GM10248 (cell line): ENCODE results near the gene ACACA.

Experiments used
- CTCF ChIA-PET: fragments of 300-600 bp; sonication (Branson Sonifier 250); formaldehyde crosslinking; extraction: SDS; loops from one replicate; lab custom pipeline; 2021; ENCODE audit warnings: antibody characterized with exemption; lab: Yijun Ruan, JAX
- POLR2A ChIA-PET: fragments of 350-650 bp; sonication (Branson Sonifier 250); formaldehyde crosslinking; extraction: SDS; loops from one replicate; lab custom pipeline; 2020; ENCODE audit warnings: antibody characterized with exemption; lab: Yijun Ruan, JAX
- DNase-seq: peaks from one replicate; pipeline ENCODE4 v3.0.0; 2012; ENCODE audit errors: extremely low spot score
- TF ChIP-seq, protein P1 (sequence below): IDR thresholded peaks from 2 replicates; pipeline ENCODE4 v1.5.1; 2012; ENCODE audit warnings: mild to moderate bottlenecking, low read depth; ENCODE audit errors: extremely low read depth, missing control alignments, control extremely low read depth

Gene ACACA

GRCh38 chr17:37092701-37093100, 313.9 kb downstream of the ACACA start:
- ChIA-PET POLR2A (no interaction called here), CTCF (no interaction called here)
- no peak for DNase-seq
- TF ChIP-seq, protein P1, sequence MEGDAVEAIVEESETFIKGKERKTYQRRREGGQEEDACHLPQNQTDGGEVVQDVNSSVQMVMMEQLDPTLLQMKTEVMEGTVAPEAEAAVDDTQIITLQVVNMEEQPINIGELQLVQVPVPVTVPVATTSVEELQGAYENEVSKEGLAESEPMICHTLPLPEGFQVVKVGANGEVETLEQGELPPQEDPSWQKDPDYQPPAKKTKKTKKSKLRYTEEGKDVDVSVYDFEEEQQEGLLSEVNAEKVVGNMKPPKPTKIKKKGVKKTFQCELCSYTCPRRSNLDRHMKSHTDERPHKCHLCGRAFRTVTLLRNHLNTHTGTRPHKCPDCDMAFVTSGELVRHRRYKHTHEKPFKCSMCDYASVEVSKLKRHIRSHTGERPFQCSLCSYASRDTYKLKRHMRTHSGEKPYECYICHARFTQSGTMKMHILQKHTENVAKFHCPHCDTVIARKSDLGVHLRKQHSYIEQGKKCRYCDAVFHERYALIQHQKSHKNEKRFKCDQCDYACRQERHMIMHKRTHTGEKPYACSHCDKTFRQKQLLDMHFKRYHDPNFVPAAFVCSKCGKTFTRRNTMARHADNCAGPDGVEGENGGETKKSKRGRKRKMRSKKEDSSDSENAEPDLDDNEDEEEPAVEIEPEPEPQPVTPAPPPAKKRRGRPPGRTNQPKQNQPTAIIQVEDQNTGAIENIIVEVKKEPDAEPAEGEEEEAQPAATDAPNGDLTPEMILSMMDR, result no peak

DNA sequence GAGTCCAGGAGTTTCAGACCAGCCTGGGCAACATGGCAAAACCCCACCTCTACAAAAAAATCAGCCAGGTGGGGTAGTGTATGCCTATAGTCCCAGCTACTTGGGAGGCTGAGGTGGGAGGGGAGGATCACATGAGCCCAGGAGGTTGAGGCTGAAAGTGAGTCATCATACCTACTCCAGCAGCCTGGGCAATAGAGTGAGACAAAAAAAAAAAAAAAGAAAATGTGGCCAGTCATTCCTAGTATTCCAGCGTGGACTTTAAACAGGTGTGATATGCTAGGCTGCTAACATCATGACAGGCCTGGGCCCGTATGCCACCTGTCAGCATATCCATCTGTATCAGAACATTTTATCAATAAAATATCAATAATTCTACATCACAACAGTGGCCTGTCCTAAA, 314.6 kb downstream of the ACACA start:
- TF ChIP-seq, protein P1, result no peak
- no peak for DNase-seq
- ChIA-PET CTCF (interaction anchor here (0.7 kb wide), 1 partner anchor 17 kb away, joined by 3 read pairs; no protein-coding TSS in a partner anchor), POLR2A (no interaction called here)

DNA sequence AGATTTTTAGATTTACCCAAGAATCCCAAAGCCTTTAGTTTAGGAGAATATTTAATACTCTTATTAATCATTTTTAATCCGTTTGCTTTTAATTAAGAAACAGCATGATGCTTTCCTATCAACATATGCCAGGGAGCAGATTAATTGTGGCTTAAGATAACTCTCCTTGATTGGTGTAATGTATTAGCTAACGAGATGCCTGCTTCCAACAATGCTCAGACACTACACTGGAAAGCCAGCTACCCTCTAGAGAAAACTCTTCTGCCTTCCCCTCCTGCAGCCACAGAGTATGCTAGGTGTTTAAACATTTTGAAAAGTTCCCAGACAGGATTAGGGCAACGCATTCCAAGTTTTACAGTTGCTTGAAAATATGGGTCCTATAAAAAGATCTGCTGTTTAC, 315.7 kb downstream of the ACACA start:
- ChIA-PET CTCF (interaction anchor here (1.1 kb wide), 1 partner anchor 463 kb away, joined by 3 read pairs; no protein-coding TSS in a partner anchor), POLR2A (no interaction called here)
- TF ChIP-seq, protein P1, result no peak
- no peak for DNase-seq

DNA sequence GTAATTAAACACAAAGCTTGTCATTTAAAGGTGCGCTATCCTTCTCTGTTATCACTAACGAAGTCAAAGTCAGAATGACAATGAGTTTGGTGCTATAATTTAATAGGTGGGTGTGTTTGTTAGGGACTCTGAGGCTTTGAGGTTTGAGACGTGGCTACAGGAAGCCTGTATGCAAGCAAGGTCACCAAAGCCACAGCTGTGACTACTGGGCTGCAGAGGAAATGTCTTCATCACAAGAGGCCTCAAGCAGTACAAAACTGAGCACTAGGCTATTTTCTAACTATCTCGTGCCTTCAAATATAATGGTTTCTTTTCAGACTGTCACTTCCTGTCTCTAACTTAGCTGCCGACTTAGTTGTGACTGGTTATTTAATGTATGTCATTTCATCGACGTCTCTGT, 316.7 kb downstream of the ACACA start:
- TF ChIP-seq, protein P1, result no peak
- DNase-seq, result peak; percentile 61
- ChIA-PET POLR2A (no interaction called here), CTCF (interaction anchor here (0.8 to 2.4 kb wide), 3 partner anchors 14 to 42 kb away, joined by 3 to 7 read pairs (median 3); no protein-coding TSS in a partner anchor)

GRCh38 chr17:37088913-37089312, 317.7 kb downstream of the ACACA start:
- CTCF ChIA-PET, result interaction anchor here (0.8 to 2.4 kb wide), 4 partner anchors 9 to 42 kb away, joined by 3 to 7 read pairs (median 3); no protein-coding TSS in a partner anchor
- POLR2A ChIA-PET, result no interaction called here
- no peak for DNase-seq
- TF ChIP-seq, protein P1, result no peak

DNA sequence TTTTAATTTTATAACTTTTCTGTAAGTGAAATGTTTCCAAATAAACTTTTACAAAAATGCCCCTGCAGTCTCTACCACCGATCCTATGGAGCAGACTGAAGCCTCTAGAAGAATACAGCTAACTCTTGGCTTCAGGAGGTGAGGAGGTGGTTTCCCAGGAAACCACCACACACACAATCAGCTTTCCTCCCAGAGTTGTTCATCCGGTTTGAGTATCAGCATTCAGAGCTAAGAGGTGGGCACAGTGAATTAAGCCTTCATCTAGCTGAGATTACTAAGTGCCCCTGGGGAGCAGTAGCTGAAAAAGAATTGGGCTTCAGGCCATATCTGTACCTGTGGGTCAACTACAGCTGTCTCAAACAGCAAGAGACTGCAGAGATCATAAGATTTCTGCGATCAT, 318.2 kb downstream of the ACACA start:
- POLR2A ChIA-PET, result no interaction called here
- TF ChIP-seq, protein P1, result no peak
- CTCF ChIA-PET, result interaction anchor here (0.9 to 2.4 kb wide), 3 partner anchors 10 to 42 kb away, joined by 3 to 7 read pairs (median 3); no protein-coding TSS in a partner anchor
- DNase-seq, result no peak
